HG02970 (cell line): ENCODE results near the gene RPP30.
"Not testable (repeated sequence)": the region's sequence is repeated elsewhere in the genome, so short reads cannot be mapped to it uniquely, and the experiment has no call there.

Source experiments
- ATAC-seq: cut with Tn5 transposase; IDR thresholded peaks from one replicate; pipeline ENCODE4 v1.9.1; 2021; ENCODE audit warnings: mild to moderate bottlenecking, moderate library complexity, moderate number of reproducible peaks; ENCODE audit not compliant: unreplicated experiment, low FRiP score

Gene RPP30

GRCh38 chr10:90866050-90866598 is 5.7 kb upstream of the RPP30 start:
- ATAC-seq = no peak

GRCh38 chr10:90871279-90871765 is 452 bp upstream of the RPP30 start:
- ATAC-seq = peak; percentile 54

- no peak for ATAC-seq
Observed at GRCh38 chr10:90872648-90873020, 860 bp downstream of the RPP30 start.

- ATAC-seq = no peak
Observed at GRCh38 chr10:90879062-90879461, 7.3 kb downstream of the RPP30 start.

GRCh38 chr10:90880059-90880719 is 8.4 kb downstream of the RPP30 start:
- ATAC-seq = not testable (repeated sequence)

- ATAC-seq = no peak
Observed at GRCh38 chr10:90884431-90884830, 12.7 kb downstream of the RPP30 start.

GRCh38 chr10:90885176-90885575 is 13.4 kb downstream of the RPP30 start:
- ATAC-seq = no peak

GRCh38 chr10:90887555-90887954 is 15.8 kb downstream of the RPP30 start:
- ATAC-seq = no peak

- ATAC-seq = no peak
Observed at GRCh38 chr10:90888387-90888786, 16.6 kb downstream of the RPP30 start.

- ATAC-seq = no peak
Observed at GRCh38 chr10:90889636-90890035, 17.9 kb downstream of the RPP30 start.

- ATAC-seq = no peak
Observed at GRCh38 chr10:90890347-90890746, 18.6 kb downstream of the RPP30 start.

- ATAC-seq = no peak
Observed at GRCh38 chr10:90893190-90893589, 21.4 kb downstream of the RPP30 start.

- ATAC-seq = not testable (repeated sequence)
Observed at GRCh38 chr10:90896916-90897315, 25.1 kb downstream of the RPP30 start.

GRCh38 chr10:90905925-90906324 is 34.2 kb downstream of the RPP30 start:
- no peak for ATAC-seq

- ATAC-seq = no peak
Observed at GRCh38 chr10:90906596-90906995, 34.8 kb downstream of the RPP30 start.

- no peak for ATAC-seq
Observed at GRCh38 chr10:90911133-90912051, 39.6 kb downstream of the RPP30 start.

- ATAC-seq = no peak
Observed at GRCh38 chr10:90912174-90912573, 40.4 kb downstream of the RPP30 start.

GRCh38 chr10:90912854-90913479 is 41.2 kb downstream of the RPP30 start:
- no peak for ATAC-seq

GRCh38 chr10:90913774-90914420 is 42.1 kb downstream of the RPP30 start:
- no peak for ATAC-seq

GRCh38 chr10:90914992-90915765 is 43.4 kb downstream of the RPP30 start:
- no peak for ATAC-seq
